CD4-positive, alpha-beta T cell treated with Interleukin-4 for 4 hours (primary cell): Measurements from ENCODE around the gene GBF1.
"Not testable (repeated sequence)": the region's sequence is repeated elsewhere in the genome, so short reads cannot be mapped to it uniquely, and the experiment has no call there.

Experiments used
- DNase-seq: peaks from one replicate; pipeline ENCODE4 v3.0.0-alpha.2; 2020

GBF1 gene

DNA sequence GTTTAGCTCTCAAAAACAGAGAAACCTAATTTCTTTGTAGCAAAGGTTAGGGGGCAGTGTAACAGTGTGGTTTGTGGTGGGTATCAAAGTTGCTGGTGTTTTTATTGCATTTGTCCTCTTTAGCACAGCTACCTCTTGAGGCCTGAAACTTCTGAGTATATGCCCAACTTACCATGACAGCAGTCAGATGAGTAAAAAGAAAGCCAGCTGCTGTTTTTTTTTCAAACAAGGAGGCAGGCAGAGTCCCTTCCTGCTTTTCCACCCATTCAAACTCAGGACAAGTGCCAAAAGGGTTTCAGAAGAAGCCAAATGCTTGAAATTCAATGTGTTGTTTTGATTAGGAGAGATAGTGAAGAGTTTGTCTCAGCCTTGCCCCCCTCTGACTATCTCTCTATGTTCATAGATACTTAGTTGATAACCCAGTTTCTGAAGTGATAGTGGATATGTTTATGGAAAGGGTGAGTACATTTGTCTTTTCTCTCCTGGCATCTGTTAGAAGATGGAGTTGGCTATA, 23.1 kb downstream of the GBF1 start:
- DNase-seq = no peak

DNA sequence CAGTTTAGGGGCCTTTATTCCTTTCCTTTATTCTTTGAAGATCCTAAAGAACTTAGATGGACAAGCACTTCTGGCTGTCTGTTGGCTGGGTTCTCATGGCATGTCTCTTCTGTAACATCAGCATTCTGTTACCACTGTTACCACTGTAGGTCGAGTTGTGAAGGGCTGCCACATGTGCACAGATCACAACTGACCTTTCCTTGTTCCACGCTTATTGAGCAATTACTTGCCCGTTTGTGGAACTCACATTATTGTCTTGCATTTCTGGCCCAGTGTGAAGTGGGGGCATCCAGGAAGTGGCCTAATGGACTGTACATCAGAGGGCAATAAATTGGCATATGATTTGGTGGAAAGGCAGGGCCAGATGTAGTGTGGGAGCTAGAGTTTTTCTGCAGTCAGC, 23.7 kb downstream of the GBF1 start:
- no peak for DNase-seq

DNA sequence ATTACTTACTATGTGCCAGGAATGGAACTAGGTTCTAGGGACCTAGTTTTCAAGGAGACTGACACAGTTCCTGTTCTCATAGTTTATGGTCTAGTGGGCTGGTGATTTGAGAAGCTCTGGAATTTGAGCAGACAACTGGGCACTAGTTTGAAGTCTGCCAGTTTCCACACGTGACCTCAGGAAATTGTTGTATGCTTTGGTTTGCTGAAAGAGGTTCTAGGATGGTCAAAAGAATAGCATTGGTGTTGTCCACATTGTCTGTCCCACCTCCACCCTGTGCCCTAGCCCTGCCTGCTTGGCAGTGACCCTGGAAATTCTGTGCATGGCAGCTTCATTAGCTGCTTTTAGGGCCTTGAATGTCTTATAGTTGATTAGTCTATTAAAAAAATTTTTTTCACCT, 28.7 kb downstream of the GBF1 start:
- DNase-seq = no peak

DNA sequence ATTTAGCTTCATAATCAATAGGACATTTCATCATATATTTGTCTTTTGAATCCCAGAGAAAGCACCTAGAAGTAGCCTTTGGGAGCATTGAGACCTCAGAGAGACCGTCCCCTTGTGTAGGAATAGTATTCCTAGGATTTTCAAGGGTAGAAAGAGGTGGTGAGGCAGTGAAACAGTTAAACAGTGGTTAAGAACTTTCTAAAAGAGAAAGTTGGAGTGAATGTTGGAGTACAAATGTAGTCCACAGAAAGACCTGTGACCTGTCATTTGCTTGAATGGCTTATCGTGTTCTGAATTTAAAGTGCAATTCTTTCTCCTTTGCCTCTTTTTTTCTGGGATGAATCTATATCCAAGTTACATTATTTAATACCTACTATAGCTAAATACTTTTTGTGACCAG, 30.0 kb downstream of the GBF1 start:
- no peak for DNase-seq

DNA sequence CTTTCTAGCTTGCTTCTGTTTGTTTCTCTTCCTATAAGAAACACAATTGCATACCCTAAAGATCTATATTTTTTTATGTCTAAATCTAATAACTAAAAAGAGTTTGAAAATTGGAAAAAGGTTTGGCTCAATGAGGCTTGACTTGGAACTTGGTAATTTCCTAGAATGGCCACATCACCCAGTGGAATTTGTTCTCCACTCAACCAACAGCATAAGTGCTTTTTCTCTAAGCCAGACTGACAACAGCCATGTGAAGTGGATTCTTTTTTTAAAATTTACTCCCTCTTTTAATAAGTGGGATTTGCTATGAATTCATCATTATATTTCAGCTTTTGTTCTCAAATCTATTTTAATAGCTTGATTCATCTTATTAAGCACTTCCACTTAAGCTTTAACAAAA, 33.8 kb downstream of the GBF1 start:
- DNase-seq = no peak

DNA sequence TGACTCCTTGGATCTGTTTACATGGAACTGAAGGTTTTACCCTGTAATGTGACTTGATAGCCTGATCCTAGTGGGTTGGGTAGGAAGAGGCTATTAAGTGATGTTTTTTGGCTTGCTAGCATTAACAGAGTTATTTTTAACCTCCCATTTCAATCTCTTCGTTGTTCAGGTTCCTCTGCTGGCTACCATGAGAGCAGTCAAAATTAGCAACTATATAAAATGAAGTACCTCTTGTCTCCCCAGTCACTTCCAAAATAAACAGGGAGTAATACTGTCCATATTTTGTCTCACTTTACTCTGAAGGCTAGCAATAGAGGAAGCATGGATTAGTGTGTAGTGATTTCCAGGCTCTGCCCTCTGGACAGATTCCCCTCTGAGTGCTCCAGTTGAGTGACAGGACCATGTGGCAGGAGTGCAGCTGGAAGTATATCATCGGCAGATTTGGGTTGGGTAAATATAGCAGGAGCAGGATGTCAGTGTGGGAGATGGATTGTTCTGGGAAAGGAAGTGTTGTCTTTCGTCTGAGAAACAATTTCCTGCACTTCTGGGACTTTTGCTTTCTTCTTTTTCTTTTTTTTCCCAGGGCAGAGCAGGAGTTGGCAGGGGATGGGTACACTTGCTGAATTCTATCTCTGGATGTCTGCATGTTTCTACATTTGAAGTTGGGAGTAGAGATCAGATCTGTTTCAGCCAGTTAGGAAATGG, 35.2 kb downstream of the GBF1 start:
- no peak for DNase-seq

DNA sequence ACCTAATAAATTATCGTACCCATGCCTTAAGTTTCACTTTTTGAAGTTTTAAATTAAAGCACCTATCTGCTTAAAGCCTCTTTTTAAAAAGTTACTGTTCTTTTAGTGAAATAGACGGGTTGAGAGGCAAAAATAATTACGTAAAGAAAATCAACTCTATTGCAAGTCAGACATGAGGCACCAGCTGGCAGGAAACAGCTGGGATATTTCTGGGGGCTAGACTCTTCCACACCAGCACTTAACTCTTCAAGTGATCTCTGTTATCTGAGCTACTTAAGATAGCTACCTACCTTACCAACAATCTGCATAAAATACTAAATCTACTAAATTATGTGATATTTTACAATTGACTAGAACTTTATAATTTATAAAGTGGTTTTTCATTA, 35.8 kb downstream of the GBF1 start:
- no peak for DNase-seq

DNA sequence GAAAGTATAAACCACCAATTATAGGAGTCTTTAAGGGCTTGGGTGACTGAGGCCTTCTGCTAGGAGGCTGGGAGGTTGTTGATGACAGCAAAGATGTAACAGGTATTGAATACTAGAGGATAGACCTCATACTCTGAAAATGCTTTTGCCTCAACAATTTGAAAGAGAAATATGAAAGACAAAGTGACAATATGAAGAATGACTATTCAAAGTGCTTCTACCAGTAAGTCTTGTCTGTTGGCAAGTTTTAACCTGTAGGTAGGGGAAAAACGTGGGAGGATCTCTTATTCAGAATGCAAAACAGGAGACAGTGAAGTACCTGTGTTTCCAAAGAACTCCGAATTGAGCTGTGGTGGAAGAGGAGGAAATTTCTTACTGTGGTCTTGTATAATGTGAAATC, 38.2 kb downstream of the GBF1 start:
- peak; percentile 18 for DNase-seq

DNA sequence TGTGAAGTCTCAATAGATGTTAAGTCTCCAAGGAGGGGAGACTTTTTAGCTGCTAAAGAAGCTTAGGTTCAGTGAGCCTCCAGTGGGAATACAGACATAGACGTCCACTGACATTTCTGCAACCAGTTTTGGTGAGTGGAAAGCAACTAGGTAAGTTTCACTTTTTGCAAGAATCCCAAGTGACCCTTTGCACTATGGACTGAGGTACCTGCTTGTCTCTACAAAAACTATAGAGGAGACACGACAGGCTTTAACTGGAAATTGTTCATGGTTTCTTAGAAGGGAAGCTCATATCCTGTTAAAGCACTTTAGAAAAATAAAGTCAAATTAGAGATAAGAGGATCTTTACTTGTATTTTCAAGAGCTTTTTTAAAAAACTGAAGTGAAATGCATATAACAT, 38.6 kb downstream of the GBF1 start:
- DNase-seq = no peak

DNA sequence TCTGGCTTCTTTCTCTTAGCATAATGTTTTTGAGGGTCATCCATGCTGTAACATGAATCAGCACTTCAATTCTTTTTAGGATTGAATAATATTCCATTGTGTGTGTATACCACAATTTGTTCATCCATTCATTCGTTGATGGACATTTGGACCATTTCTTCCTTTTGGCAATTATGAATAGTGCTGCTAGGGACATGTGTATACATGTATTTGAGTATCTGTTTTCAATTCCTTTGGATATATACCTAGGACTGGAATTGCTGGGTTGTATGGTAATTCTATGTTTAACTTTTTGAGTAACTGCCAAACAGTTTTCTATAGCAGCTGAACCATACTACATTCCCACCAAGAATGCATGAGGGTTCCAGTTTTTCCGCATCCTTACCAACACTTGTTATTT, 39.2 kb downstream of the GBF1 start:
- no peak for DNase-seq

DNA sequence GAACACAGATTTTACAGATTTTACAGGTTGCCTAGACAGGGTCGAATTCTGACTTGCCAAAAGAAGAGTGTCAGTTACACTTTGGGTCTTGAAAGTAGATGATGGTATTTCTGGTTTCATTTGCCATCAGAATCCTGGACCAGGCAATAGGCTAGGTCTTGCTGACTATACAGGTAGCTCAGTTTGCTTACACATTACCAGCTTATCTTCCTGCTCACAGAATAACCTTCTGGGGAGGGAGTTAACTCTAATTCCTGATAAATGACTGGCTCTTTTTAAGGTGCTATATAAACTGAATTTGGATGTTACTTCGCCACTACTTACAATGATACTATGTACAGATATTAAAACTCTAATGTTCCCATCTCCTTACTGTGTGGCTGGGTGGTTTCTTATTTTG, 39.8 kb downstream of the GBF1 start:
- no peak for DNase-seq

DNA sequence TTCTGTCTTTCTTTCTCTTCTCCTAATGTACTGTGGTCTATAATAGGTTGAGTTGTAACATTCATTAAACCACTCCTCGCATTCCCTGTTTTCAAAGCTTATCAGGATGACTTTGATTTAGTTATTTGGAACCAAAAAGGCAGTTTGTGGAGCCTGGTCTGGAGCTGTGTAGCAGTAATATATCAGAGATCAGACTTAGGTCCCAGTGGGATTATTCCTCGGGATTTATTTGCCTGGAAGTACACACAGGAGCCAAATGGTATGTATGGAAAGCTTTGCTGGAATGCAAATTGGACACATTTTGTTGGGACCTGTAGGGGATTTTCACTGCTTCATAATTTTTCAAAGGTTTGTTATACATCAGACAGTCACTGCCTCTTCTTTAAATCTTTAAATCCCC, 40.9 kb downstream of the GBF1 start:
- DNase-seq = no peak

DNA sequence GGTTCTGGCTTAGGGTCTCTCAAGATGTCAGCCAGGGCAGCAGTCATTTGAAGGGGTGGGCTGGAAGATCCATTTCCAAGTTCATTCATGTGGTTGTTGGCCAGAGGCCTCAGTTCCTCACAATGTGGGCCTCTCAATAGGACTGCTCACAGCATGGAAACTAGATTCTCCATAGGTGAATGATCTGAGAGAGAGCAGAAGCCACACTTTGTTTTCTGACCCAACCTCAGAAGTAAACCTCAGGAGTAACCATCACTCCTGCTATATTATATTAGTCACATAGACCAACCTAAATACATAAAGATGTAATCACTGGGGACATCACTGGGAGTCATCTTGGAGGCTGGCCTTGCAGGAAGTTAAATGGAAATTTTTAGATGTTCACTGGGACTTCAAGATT, 42.2 kb downstream of the GBF1 start:
- no peak for DNase-seq

DNA sequence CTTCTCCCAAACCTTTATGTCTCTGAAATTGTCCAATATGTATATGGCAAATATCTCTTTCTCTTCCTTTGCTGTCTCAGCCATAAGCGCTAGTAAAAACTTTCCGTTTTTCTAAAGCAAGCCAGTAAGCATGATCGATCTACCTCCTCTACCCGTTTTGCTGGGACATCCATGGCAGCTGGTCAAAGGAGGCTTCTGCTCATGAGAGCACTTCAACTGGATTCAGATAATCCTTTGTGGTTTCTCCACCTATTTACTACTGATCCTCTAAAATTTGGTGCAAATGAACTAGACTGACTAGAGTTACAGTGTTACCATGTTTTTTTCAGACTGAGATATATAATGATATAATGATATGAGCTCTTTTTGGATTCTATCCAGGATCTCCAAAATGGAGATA, 42.7 kb downstream of the GBF1 start:
- DNase-seq = no peak

DNA sequence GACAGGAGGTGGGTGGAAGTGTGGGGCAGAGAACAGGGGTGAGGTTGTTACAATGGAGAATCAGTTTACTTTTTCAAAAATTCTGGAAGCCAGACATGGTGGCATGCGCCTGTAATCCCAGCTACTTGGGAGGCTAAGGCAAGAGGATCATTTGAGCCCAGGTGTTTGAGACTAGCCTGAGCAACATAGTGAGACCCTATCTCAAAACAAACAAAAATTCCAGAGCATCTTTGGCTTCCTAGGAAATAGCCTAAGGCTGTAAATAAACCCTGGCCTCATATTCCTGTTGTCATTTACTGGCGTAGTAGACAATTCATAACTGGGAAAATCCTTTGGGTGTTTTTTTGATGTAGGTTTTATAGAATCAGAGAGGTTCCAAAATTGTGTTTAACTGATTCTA, 44.0 kb downstream of the GBF1 start:
- DNase-seq = no peak

DNA sequence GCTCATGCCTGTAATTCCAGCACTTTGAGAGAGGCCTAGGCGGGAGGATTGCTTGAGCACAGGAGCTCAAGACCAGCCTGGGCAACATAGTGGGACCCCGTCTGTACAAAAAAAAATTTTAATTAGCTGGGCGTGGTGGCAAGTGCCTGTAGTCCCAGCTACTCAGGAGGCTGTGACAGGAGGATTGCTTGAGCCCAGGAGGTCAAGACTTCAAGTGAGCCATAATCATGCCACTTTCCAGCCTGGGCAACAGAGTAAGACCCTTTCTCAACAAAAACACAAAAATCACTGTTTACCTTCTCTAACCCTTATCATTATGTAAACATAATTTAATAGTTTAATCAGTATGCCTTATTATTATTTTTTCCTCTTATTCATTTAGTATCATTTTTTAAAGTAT, 44.5 kb downstream of the GBF1 start:
- no peak for DNase-seq

DNA sequence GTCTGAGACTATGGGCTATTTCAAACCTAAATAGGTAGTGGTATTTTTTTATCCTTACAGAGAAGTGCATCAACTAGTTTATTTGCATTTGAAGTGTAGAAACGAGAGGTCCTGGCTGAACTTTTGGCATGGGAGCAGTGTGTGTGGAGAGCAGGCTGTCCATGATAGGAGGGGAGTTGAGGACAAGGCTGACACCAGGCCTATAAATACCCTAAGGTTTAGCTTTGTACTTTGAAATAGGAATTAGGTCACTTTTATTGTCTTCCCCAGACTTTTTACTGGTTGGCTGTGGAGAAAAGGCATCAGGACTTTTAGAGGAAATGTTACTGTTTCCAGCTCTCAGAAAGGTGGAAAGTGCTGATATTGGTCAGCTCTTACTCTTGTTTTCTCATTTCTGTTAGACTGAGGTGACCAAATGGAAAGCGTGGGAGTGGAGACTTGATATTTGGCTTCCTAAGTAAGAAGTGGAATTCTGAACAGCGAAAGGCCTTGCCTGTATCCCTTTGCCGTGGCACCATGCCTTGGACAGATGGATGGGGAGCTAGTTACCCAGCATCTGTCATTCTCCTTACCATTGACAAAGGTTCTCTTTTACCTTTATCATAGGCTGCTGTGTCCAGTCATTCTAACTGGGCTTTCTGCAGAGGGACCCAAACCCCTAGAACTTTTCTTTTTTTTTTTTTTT, 46.0 kb downstream of the GBF1 start:
- DNase-seq = no peak

DNA sequence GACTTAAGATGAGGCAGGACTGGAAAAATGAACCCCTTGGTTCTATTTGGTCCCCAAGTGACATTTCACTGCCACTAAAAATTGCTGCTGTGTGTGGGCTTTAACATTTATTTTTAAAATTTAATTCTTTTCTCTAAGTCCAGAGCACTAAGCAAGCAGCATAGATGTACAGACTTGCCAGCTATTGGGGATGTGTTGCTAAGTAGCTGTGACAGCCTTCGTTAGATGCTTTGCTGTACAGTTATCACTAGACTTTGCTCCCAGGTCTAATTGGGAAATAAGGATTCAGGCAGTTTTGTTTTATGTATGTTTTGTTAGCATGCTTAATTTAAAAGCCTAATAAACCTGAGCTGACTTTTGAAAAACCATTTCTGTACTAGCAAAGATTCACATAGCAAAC, 51.8 kb downstream of the GBF1 start:
- no peak for DNase-seq

DNA sequence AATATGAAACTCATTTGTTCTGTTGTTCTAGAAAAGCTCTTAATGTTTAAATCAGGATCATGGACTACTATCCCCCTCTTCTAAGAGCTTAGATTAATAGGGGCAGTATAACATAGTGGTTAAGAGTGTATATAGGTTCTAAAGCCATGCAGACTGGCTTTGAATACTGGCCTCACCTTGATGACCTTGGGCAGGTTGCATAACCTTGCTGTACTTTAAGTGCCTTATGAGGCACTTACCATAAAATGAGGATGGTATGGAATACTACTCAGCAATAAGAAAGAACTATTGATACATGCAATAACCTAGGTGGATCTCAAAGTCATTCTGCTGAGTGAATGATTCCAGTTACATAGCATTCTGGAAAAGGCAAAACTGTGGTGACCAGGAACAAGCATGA, 53.6 kb downstream of the GBF1 start:
- no peak for DNase-seq

DNA sequence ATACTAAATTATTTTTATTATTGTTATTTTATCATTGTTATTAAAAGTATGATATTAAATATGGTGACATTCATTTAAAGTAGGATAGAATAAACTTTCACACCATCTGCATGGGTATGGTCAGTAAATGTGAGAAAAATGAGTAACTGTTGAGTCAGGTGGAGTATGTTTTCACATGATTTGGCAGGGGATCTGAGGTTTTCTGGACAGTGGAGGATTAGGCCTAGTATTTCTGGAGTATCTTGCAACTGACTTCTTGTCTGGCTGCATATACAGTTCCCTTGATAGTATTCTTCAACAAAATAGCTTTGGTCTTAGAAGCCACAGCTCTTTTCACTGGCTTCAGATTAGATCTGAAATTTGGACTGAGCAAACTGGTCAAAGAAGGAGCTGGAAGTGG, 54.5 kb downstream of the GBF1 start:
- no peak for DNase-seq

DNA sequence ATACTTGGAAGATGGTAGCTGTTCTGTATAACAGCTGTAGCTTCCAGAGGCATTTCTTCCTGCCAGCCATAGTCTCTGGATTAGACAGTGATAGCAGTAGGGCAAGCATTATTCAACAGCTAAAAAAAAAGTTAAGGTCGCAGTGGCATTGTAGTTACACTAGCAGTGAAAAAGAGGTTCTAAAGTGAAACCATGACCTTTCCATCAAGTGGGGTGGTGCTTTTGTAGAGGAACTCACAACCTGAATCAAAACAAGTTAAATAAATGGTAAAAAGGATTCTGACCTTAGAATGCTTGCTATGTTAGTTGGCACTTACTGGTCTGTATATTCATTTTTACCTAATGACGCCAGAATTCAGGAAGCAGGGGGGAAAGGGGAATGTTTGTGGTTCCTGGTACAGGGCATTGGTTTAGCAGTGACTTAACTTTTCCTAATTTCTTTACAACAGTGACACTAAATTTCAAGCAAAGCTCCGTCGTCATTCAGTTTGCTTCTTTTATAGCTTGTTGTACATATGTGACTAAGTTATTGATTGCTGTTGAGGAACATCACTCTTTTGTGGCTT, 55.0 kb downstream of the GBF1 start:
- no peak for DNase-seq

DNA sequence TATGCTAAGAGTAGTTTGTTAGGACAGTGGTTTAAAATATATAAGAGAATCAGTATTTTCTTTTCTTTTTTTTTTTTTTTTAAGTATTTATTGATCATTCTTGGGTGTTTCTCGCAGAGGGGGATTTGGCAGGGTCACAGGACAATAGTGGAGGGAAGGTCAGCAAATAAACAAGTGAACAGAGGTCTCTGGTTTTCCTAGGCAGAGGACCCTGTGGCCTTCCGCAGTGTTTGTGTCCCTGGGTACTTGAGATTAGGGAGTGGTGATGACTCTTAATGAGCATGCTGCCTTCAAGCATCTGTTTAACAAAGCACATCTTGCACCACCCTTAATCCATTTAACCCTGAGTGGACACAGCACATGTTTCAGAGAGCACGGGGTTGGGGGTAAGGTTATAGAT, 55.6 kb downstream of the GBF1 start:
- not testable (repeated sequence) for DNase-seq

DNA sequence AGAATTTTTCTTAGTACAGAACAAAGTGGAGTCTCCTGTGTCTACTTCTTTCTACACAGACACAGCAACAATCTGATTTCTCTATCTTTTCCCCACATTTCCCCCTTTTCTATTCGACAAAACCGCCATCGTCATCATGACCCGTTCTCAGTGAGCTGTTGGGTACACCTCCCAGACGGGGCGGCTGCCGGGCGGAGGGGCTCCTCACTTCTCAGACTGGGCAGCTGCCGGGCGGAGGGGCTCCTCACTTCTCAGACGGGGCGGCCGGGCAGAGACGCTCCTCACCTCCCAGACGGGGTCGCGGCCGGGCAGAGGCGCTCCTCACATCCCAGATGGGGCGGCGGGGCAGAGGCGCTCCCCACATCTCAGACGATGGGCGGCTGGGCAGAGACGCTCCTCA, 56.0 kb downstream of the GBF1 start:
- DNase-seq = not testable (repeated sequence)

DNA sequence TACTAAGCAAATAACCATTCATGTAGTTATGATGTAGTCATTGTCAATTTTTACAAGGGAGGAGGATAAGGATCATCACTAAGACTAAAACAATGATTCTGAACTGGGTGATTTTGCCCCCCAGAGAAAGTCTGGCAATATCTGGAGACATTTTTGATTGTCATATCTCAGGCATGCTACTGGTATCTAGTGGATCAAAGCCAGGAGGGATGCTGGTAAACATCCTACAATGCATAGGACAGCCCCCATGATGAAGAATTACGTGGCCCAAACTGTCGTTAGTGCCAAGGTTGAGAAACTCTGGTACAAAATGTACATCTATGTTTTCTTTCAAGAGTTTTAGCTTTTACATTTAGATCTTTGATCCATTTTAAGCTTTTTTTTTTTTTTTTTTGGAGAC, 57.3 kb downstream of the GBF1 start:
- DNase-seq = no peak

DNA sequence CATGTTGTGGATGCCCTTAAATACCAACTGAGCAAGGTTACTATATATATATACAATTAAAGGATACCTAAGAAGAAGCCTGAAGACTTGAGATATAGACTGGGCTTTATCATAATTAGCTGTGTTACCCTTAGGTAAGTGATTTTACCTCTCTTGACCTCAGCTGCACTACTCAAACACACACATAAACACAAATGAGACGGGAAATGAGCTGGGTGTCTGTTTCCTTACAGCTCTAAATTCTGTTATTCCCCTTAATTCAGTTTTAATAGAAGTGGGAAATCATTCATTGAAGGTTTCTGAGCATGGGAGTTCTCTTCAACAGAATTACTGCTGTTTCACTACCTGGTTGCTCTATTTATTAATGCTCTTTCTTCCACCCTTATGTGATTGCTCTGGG, 60.7 kb downstream of the GBF1 start:
- no peak for DNase-seq
